Measurements from ENCODE around the gene IQCB1.
"Not testable (repeated sequence)": the region's sequence is repeated elsewhere in the genome, so short reads cannot be mapped to it uniquely, and the experiment has no call there.

The IQCB1 gene

DNA sequence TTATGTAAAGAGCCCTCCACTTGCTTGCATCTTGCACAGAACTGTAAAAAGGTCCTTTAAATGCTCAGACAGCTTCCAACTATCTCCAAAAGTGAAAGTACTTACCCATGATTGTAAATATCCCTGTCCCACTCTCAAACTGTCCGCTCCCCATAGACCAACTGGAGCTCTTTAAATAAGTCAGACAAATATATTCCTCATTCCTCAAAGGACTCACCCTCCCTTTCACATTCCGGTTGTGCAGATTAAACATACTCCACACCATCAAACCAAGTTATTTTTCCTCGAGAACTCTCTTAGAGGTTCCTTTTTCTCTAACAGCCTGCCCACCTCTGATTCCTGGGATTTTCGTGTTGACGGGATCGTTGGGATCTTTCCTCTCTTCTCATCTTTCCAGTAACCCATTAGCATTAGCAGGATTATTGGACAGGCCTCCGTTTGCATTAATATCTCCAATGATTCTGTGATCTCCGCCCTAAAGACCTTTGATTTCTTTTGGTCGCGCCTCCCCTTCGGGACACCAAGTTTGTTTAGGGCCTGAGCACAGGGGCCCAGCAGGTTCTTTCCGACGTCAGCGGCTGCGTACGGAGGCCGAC is 86.1 kb downstream of the IQCB1 start:
- FAIRE-seq: no peak
- no peak for TF ChIP-seq CTCF (IDR thresholded peaks at IDR 0.05; ENCODE audit: insufficient read depth, missing control alignments)
- DNase-seq (ENCODE audit: insufficient read length, low spot score): no peak

DNA sequence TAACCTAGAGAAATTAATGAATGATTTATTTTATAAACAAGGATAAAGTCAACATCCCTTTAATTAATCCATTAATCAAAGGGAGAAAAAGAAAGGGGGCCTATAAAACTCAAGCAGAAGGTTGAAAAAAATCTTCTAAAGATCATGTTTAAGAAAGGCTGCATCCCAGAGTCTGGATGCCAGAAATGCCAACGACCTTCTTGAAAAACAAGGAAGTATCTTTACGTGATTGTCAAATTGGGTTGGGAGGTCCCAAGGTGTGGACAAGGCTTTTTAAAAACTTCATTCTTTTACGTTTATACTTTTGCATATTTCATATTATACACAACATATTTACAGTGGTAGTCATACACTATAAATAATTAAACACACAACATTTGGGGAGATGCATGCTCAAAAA is 86.9 kb downstream of the IQCB1 start:
- FAIRE-seq: no peak

GRCh38 chr3:121743106-121743505 is 91.8 kb downstream of the IQCB1 start:
- DNase-seq (ENCODE audit: insufficient read length, low spot score); FAIRE-seq: not testable (repeated sequence)

More for the DNA sequence above, 86.9 kb downstream of the IQCB1 start:
- no peak for DNase-seq (ENCODE audit: insufficient read length, low spot score)
- no peak for TF ChIP-seq CTCF (IDR thresholded peaks at IDR 0.05; ENCODE audit: insufficient read depth, missing control alignments)

GRCh38 chr3:121740896-121741295 is 94.0 kb downstream of the IQCB1 start:
- DNase-seq (ENCODE audit: insufficient read length, low spot score): no peak
- no peak for TF ChIP-seq CTCF (IDR thresholded peaks at IDR 0.05; ENCODE audit: insufficient read depth, missing control alignments)
- FAIRE-seq: no peak

DNA sequence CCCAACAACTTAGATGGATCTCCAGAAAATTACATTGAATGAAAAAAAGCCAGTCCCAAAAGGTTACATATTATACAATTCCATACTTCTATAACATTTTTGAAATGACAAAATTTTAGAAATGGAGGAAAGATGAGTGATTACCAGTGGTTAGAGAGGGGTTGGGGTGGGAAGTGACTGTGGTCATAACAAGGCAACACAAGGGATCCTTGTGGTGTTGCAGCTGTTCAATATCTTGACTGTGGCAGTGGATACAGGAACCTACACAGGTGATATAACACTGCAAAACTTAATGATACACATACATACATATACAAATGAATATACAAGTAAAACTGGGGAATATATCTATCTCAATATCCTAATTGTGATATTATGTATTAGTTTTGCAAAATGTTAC is 95.0 kb downstream of the IQCB1 start:
- TF ChIP-seq CTCF (IDR thresholded peaks at IDR 0.05; ENCODE audit: insufficient read depth, missing control alignments): no peak
- DNase-seq (ENCODE audit: insufficient read length, low spot score) (no peak), FAIRE-seq (no peak)

- DNase-seq (ENCODE audit: insufficient read length, low spot score): no peak
- no peak for TF ChIP-seq CTCF (IDR thresholded peaks at IDR 0.05; ENCODE audit: insufficient read depth, missing control alignments)
- no peak for FAIRE-seq
Observed at GRCh38 chr3:121737644-121738043, 97.2 kb downstream of the IQCB1 start.

DNA sequence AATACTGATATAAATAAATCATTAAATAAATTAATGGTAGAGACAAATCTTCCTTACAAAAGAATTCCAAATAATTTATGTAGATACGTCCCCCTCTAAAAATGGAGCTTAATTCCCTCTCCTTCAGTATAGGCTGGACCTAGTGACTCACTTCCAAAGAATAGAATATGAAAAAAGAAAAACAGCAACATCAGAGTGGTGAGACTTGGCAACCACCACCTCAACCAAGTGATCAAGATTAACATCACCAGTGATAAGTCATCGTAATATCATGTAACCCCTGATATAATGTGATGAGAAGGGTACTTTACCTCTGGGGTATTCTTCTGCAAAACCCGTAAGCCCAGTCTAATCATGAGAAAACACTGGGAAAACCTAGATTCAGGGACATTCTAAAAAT is 98.7 kb downstream of the IQCB1 start:
- no peak for TF ChIP-seq CTCF (IDR thresholded peaks at IDR 0.05; ENCODE audit: insufficient read depth, missing control alignments)
- FAIRE-seq (no peak), DNase-seq (ENCODE audit: insufficient read length, low spot score) (no peak)
